ENCODE data around the gene IGF2BP3. TPM values are rescaled to one million over a fixed set of nuclear protein-coding genes. Genes with fewer than 3 reads are reported as not detected.
A peak's percentile ranks its signal among the peaks of the same experiment; 100 is the strongest.

IGF2BP3 gene
- total RNA-seq, 1 experiment from 2014 or later = 51.8 TPM

- H3K36me3 ChIP-seq = peaks cover 94% of the 10 kb centered on the region
- H3K9me3 ChIP-seq = no peaks in the 10 kb centered on the region; the same call in 1 of the 2 replicates
- no peaks in the 10 kb centered on the region for H3K27me3 ChIP-seq
- DNase-seq = no peak
- no peak overlapping the region for H3K4me3 ChIP-seq
These were observed 161.5 kb downstream of the IGF2BP3 start for GRCh38 chr7:23308754-23309153.

- peaks cover 91% of the 10 kb centered on the region for H3K36me3 ChIP-seq
These were observed 163.3 kb downstream of the IGF2BP3 start for GRCh38 chr7:23306936-23307521.

GRCh38 chr7:23299770-23300300 lies 170.5 kb downstream of the IGF2BP3 start:
- Histone ChIP-seq H3K27me3 (no peaks in the 10 kb centered on the region), H3K9me3 (no peaks in the 10 kb centered on the region; the same call in 1 of the 2 replicates), H3K4me3 (peak overlapping the region; percentile 96), H3K36me3 (peaks cover 39% of the 10 kb centered on the region)
- DNase-seq = no peak

More at GRCh38 chr7:23306936-23307521, 163.3 kb downstream of the IGF2BP3 start:
- no peak for DNase-seq
- H3K9me3 ChIP-seq = no peaks in the 10 kb centered on the region; the same call in 1 of the 2 replicates
- no peak overlapping the region for H3K4me3 ChIP-seq
- H3K27me3 ChIP-seq = no peaks in the 10 kb centered on the region

DNA sequence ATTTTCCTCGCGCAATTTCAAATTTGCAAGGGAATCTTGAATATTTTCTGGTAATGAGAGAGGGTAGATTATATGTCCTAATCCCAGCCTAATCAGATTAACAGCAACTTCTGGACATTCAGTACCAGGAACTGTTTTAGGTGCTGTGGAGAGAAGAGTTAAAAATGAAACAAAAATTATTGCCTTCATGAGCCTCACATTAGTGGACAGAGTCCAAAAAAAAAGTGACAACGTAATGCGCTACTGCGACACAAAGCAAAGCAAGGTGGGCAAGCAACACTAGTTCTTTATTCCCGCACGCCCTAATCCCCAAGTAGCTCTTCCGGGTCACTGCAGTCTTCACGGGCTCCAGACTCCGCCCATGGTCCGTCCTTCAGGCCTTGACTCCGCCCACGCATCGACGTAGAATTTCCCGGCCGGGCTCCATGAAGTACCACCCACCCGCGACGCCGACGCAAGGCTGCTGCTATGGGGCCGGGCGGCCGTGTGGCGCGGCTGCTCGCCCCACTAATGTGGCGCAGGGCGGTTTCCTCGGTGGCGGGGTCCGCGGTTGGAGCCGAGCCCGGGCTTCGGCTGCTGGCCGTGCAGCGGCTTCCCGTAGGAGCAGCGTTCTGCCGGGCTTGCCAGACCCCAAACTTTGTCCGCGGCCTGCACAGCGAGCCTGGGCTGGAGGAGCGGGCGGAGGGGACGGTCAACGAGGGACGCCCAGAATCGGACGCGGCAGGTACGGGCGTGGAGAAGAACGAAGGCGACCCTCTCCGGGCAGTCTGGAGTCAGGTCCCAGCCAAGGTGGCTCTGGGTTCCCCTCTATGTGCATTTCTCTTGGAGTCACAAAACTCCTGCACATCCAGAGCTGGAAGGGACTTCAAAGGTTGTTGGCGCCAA lies 171.2 kb downstream of the IGF2BP3 start, which contains the start of gene MALSU1:
TSS of gene MALSU1 (plus strand) at position 455 of the 885 bp plus-strand sequence. CDS start at position 469, 14 bp downstream.
- Histone ChIP-seq H3K9me3 (no peaks in the 10 kb centered on the region), H3K4me3 (peak within 1 kb of the TSS; percentile 96), H3K27me3 (no peaks in the 10 kb centered on the region), H3K36me3 (peaks cover 32% of the 10 kb centered on the region)
- DNase-seq = peak; percentile 95

DNA sequence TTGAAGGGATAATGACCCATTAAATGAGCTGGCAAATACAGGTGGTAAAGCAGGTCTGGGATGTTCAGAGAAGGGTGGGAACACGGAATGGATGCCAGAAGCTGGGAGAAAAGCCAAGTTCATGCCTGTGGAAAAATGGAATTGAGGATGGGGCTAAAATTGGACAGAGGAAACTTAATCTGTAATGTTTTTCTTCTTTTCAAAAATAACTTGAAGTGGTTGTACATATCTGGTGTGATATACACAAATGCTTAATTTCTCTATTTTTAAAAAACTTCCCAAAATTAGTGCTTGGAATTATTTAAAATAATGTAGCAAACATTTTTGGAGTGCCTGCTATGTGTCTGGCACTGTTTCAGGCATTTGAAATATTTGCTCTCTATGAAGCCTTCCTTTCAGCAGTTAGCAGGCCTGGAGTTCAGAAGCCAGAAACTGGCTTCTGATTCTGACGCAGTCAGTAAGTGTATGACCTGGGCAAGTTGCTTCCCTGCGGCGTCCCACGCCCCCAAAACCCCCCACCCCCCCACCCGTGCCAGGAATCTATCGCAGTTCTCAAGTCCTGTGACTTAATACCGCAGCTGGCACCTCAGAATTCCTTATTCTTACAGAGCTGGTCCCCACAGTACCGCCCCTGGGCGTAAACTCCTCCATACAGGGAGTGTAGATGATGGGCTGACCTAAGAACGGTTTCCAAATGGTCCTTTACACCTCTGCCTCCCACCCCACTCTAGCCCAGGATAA lies 172.0 kb downstream of the IGF2BP3 start:
- Histone ChIP-seq H3K36me3 (peaks cover 29% of the 10 kb centered on the region), H3K4me3 (peak overlapping the region; percentile 96), H3K27me3 (no peaks in the 10 kb centered on the region), H3K9me3 (no peaks in the 10 kb centered on the region)
- peak; percentile 64 for DNase-seq

DNA sequence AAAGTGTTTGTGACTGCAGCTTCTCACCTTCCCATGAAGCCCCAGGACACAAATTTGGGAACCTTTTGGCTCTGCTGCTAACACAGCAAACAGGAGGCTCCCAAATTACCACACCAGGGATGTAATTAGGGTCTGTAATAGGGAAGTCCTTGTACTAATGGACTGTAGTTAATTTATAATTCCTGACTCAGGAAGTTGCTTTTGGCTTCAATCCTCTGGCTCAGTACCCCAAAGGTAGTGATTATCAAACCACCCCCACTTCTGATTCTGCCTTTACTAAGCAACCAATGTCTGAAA lies 174.9 kb downstream of the IGF2BP3 start:
- Histone ChIP-seq H3K4me3 (no peak overlapping the region), H3K9me3 (no peaks in the 10 kb centered on the region), H3K27me3 (no peaks in the 10 kb centered on the region), H3K36me3 (peaks cover 4% of the 10 kb centered on the region)
- no peak for DNase-seq

- DNase-seq = no peak
- Histone ChIP-seq H3K9me3 (no peaks in the 10 kb centered on the region), H3K4me3 (no peak overlapping the region), H3K27me3 (no peaks in the 10 kb centered on the region), H3K36me3 (peaks cover 2% of the 10 kb centered on the region; the same call in 1 of the 2 replicates)
These were observed 175.5 kb downstream of the IGF2BP3 start for GRCh38 chr7:23294549-23295400.

DNA sequence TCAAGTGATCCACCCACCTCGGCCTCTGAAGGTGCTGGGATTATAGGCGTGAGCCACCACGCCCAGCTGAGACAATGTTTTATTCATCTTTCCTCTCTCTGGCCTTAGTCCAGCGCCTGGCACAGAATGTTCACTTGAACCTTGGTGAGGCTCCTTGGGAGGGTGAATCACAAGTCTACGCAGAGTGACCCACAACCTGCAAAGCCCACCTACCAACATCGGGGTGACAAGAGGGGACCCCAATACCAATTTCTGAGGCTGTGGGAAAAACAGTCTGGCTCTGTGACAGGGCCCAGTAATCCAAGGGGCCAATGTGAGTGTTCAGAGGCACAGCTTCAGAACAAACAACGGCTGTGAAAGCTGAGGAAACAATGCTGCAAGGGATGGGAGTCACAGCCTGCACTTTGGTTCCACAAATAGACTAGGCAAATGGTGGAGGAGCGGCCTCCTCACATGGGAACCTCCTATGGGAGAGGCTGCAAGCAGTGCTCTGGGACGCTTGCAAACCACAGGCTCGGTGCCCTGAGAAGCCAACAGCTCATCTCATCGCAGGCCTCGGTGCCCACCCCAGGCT lies 176.7 kb downstream of the IGF2BP3 start:
- H3K9me3 ChIP-seq = no peaks in the 10 kb centered on the region
- H3K36me3 ChIP-seq = no peaks in the 10 kb centered on the region
- peak; percentile 13 for DNase-seq
- H3K27me3 ChIP-seq = no peaks in the 10 kb centered on the region
- no peak overlapping the region for H3K4me3 ChIP-seq

GRCh38 chr7:23292623-23293022 lies 177.7 kb downstream of the IGF2BP3 start:
- Histone ChIP-seq H3K4me3 (no peak overlapping the region), H3K27me3 (no peaks in the 10 kb centered on the region), H3K36me3 (no peaks in the 10 kb centered on the region), H3K9me3 (no peaks in the 10 kb centered on the region)
- no peak for DNase-seq

- H3K27me3 ChIP-seq = no peaks in the 10 kb centered on the region
- no peak overlapping the region for H3K4me3 ChIP-seq
- no peaks in the 10 kb centered on the region for H3K36me3 ChIP-seq
- DNase-seq = no peak
- H3K9me3 ChIP-seq = no peaks in the 10 kb centered on the region
These were observed 178.2 kb downstream of the IGF2BP3 start for GRCh38 chr7:23291957-23292560.

DNA sequence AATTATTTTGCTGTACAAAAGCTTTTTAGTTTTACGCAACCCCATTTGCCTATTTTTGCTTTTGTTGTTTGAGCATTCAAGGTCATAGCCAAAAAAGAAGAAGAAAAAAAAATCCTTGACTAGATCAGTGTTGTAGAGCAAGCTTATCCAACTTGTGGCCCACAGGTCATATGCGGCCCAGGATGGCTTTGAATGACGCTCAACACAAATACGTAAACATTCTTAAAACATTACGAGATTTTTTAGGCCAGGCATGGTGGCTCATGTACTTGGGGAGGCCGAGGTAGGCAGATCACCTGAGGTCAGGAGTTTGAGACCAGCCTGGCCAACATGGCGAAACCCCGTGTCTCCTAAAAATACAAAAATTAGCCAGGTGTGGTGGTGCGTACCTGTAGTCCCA lies 179.3 kb downstream of the IGF2BP3 start:
- no peaks in the 10 kb centered on the region for H3K9me3 ChIP-seq
- no peak for DNase-seq
- H3K4me3 ChIP-seq = no peak overlapping the region
- no peaks in the 10 kb centered on the region for H3K27me3 ChIP-seq
- H3K36me3 ChIP-seq = no peaks in the 10 kb centered on the region

GRCh38 chr7:23287612-23288011 lies 182.7 kb downstream of the IGF2BP3 start:
- Histone ChIP-seq H3K4me3 (no peak overlapping the region), H3K9me3 (no peaks in the 10 kb centered on the region), H3K36me3 (no peaks in the 10 kb centered on the region), H3K27me3 (no peaks in the 10 kb centered on the region)
- DNase-seq = no peak

DNA sequence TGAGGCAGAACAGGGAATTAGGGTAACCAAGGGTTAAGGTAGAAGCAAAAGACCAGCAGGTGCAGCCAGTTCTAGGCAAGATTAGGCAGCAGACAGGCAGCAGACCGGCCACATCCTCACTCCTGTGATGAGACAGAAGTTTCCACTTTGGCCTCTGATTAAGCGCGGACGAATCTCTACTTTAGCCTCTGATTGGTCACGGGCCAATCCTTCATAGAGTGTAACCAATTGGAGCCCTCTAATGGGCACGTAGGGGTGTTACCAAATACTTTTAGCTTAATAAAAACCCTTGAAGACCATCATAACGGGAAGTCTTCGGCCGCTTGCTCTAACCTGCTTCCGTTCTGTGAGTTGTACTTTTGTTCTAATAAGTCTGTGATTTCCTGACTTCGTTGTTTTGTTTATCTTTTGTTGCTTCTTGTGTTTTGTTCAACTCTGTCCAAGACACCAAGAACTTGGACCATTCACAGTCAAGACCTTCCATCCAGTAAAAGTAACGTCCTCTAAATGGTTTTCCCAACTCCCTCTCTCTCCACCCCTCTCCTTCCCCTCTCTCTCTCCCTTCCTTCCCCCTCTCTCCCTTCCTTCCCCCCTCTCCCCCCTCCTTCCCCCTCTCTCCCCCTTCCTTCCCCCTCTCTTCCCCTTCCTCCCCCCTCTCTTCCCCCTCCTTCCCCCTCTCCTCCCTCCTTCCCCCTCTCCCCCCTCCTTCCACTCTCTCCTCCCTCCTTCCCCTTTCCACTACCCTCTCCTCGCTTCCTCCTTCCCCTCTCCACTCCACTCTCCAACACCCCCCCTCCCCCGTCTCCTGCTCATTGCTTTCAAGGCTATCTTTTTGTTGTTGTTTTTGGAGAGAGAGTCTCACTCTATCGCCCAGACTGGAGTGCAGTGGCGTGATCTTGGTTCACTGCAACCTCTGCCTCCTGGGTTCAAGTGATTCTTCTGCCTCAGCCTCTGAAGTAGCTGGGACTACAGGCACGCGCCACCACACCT lies 184.3 kb downstream of the IGF2BP3 start:
- no peak for DNase-seq
- no peaks in the 10 kb centered on the region for H3K9me3 ChIP-seq
- H3K27me3 ChIP-seq = no peaks in the 10 kb centered on the region
- H3K4me3 ChIP-seq = no peak overlapping the region
- no peaks in the 10 kb centered on the region for H3K36me3 ChIP-seq

DNA sequence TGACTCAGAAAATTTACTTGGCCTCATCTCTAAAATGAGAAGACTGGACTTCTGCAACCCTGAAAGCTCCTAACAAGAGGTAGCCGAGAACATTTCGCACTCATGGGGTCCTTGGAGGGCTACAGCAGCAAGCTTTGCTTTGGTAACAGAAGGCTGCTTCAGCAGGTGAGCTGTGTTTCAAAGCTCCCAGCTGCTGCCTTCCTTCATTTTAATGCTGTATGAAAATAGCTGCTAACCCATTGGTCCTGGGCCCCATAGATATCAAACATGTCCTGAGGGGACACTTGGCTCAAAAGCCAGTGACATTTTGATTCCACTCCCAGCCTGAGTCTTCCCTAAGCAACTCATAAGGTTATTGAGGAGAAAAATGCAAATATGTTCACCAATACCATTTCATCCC lies 185.4 kb downstream of the IGF2BP3 start:
- Histone ChIP-seq H3K4me3 (no peak overlapping the region), H3K36me3 (no peaks in the 10 kb centered on the region)

More for the DNA sequence above, 185.4 kb downstream of the IGF2BP3 start:
- no peak for DNase-seq
- Histone ChIP-seq H3K27me3 (no peaks in the 10 kb centered on the region), H3K9me3 (no peaks in the 10 kb centered on the region)

Measured in MG63 (cell line).